GM18511 (cell line): ENCODE data around the gene FER1L5.

Experiments
- ATAC-seq: cut with Tn5 transposase; IDR thresholded peaks from one replicate; pipeline ENCODE4 v1.9.1; 2021; ENCODE audit warnings: mild to moderate bottlenecking, moderate library complexity; ENCODE audit not compliant: unreplicated experiment

FER1L5 gene

GRCh38 chr2:96642564-96643360 lies at the start of gene FER1L5:
TSS of gene FER1L5 (plus strand) at chr2:96642764. CDS start at chr2:96642837, 73 bp downstream.
- ATAC-seq: no peak

- no peak for ATAC-seq
These were observed 48.3 kb upstream of the FER1L5 start for GRCh38 chr2:96594282-96594681.

GRCh38 chr2:96594691-96595152 lies 47.8 kb upstream of the FER1L5 start:
- no peak for ATAC-seq

GRCh38 chr2:96596596-96596995 lies 46.0 kb upstream of the FER1L5 start:
- no peak for ATAC-seq

- ATAC-seq: no peak
These were observed 42.6 kb upstream of the FER1L5 start for GRCh38 chr2:96599941-96600340.

GRCh38 chr2:96601382-96602292 lies 40.9 kb upstream of the FER1L5 start:
- no peak for ATAC-seq

- no peak for ATAC-seq
These were observed 40.2 kb upstream of the FER1L5 start for GRCh38 chr2:96602330-96602823.

GRCh38 chr2:96604104-96604503 lies 38.5 kb upstream of the FER1L5 start:
- no peak for ATAC-seq

GRCh38 chr2:96608469-96609455 lies 33.8 kb upstream of the FER1L5 start:
- ATAC-seq: no peak

GRCh38 chr2:96616128-96616527 lies 26.4 kb upstream of the FER1L5 start:
- no peak for ATAC-seq

- no peak for ATAC-seq
These were observed 26.0 kb upstream of the FER1L5 start for GRCh38 chr2:96616535-96616934.

GRCh38 chr2:96617012-96617411 lies 25.6 kb upstream of the FER1L5 start:
- no peak for ATAC-seq

- ATAC-seq: no peak
These were observed 23.8 kb upstream of the FER1L5 start for GRCh38 chr2:96618596-96619283.

- ATAC-seq: no peak
These were observed 20.0 kb upstream of the FER1L5 start for GRCh38 chr2:96622544-96622943.

- no peak for ATAC-seq
These were observed 19.4 kb upstream of the FER1L5 start for GRCh38 chr2:96623116-96623515.

GRCh38 chr2:96625571-96626552 lies 16.7 kb upstream of the FER1L5 start:
- ATAC-seq: no peak

GRCh38 chr2:96626553-96626942 lies 16.0 kb upstream of the FER1L5 start:
- ATAC-seq: no peak

GRCh38 chr2:96631804-96632435 lies 10.6 kb upstream of the FER1L5 start:
- ATAC-seq: no peak
